ENCODE measurements around the gene ATG10.
"Not testable (repeated sequence)": the region's sequence is repeated elsewhere in the genome, so short reads cannot be mapped to it uniquely, and the experiment has no call there.

The ATG10 gene

GRCh38 chr5:82106756-82107155 is 134.9 kb downstream of the ATG10 start:
- no peak overlapping the region for H3K4me3 ChIP-seq (ENCODE audit: low read depth, low read length)
- no peak for DNase-seq
- no peak overlapping the region for H3K27ac ChIP-seq
- no peaks in the 10 kb centered on the region for H3K27me3 ChIP-seq (replicated peaks)
- no peaks in the 10 kb centered on the region for H3K36me3 ChIP-seq (replicated peaks)
- in situ Hi-C loops (cut with HindIII; ENCODE audit: low pct_ligation_motif_present, low sequenced_read_pairs), result no loop called here
- TF ChIP-seq, protein P1, sequence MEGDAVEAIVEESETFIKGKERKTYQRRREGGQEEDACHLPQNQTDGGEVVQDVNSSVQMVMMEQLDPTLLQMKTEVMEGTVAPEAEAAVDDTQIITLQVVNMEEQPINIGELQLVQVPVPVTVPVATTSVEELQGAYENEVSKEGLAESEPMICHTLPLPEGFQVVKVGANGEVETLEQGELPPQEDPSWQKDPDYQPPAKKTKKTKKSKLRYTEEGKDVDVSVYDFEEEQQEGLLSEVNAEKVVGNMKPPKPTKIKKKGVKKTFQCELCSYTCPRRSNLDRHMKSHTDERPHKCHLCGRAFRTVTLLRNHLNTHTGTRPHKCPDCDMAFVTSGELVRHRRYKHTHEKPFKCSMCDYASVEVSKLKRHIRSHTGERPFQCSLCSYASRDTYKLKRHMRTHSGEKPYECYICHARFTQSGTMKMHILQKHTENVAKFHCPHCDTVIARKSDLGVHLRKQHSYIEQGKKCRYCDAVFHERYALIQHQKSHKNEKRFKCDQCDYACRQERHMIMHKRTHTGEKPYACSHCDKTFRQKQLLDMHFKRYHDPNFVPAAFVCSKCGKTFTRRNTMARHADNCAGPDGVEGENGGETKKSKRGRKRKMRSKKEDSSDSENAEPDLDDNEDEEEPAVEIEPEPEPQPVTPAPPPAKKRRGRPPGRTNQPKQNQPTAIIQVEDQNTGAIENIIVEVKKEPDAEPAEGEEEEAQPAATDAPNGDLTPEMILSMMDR (IDR thresholded peaks at IDR 0.05; ENCODE audit: low read depth, low read length, missing control alignments), result no peak

- H3K27me3 ChIP-seq (replicated peaks), result no peaks in the 10 kb centered on the region
- no peak overlapping the region for H3K4me3 ChIP-seq (ENCODE audit: low read depth, low read length)
- in situ Hi-C loops (cut with HindIII; ENCODE audit: low pct_ligation_motif_present, low sequenced_read_pairs), result no loop called here
- DNase-seq, result no peak
- TF ChIP-seq, protein P1 (IDR thresholded peaks at IDR 0.05; ENCODE audit: low read depth, low read length, missing control alignments), result peak; percentile 51
- H3K27ac ChIP-seq, result no peak overlapping the region
- no peaks in the 10 kb centered on the region for H3K36me3 ChIP-seq (replicated peaks)
These were observed 135.4 kb downstream of the ATG10 start for GRCh38 chr5:82107267-82107666.

- TF ChIP-seq, protein P1 (IDR thresholded peaks at IDR 0.05; ENCODE audit: low read depth, low read length, missing control alignments), result no peak
- in situ Hi-C loops (cut with HindIII; ENCODE audit: low pct_ligation_motif_present, low sequenced_read_pairs), result no loop called here
- Histone ChIP-seq H3K27me3 (replicated peaks) (no peaks in the 10 kb centered on the region), H3K27ac (no peak overlapping the region), H3K36me3 (replicated peaks) (no peaks in the 10 kb centered on the region), H3K4me3 (ENCODE audit: low read depth, low read length) (no peak overlapping the region)
- DNase-seq, result no peak
These were observed 137.2 kb downstream of the ATG10 start for GRCh38 chr5:82109013-82109412.

DNA sequence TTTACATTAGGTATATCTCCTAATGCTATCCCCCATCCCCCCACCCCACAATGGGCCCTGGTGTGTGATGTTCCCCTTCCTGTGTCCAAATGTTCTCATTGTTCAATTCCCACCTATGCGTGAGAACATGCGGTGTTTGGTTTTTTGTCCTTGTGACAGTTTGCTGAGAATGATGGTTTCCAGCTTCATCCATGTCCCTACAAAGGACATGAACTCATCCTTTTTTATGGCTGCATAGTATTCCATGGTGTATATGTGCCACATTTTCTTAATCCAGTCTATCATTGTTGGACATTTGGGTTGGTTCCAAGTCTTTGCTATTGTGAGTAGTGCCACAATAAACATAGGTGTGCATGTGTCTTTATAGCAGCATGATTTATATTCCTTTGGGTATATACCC is 138.1 kb downstream of the ATG10 start:
- in situ Hi-C loops (cut with HindIII; ENCODE audit: low pct_ligation_motif_present, low sequenced_read_pairs), result not testable (repeated sequence)

DNA sequence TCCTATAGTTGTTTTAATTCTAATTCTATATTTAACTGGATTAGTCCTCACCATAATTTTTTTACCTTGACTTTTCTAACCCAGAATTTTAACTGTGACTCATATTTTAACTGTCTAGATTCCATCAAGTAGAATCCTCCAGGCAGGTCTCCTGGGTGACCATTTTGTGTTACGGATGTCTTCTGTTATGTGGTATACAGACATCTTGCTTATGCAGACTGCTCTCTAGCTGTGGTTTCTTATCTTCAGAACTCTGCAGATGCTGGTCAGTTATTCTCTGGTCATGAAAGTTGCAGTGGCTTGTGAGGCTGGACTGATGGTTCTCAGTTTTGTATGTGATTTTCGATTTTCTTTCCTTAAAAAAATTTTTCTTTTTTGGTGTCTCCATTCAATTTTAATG is 139.4 kb downstream of the ATG10 start:
- in situ Hi-C loops (cut with HindIII; ENCODE audit: low pct_ligation_motif_present, low sequenced_read_pairs), result no loop called here
- TF ChIP-seq, protein P1 (IDR thresholded peaks at IDR 0.05; ENCODE audit: low read depth, low read length, missing control alignments), result no peak
- no peaks in the 10 kb centered on the region for H3K36me3 ChIP-seq (replicated peaks)
- peak; percentile 87 for DNase-seq
- H3K4me3 ChIP-seq (ENCODE audit: low read depth, low read length), result no peak overlapping the region
- H3K27ac ChIP-seq, result no peak overlapping the region
- H3K27me3 ChIP-seq (replicated peaks), result no peaks in the 10 kb centered on the region

More for the DNA sequence above, 138.1 kb downstream of the ATG10 start:
- not testable (repeated sequence) for DNase-seq; H3K36me3 ChIP-seq (replicated peaks); H3K27ac ChIP-seq; H3K4me3 ChIP-seq (ENCODE audit: low read depth, low read length); H3K27me3 ChIP-seq (replicated peaks)

GRCh38 chr5:82115858-82116257 is 144.0 kb downstream of the ATG10 start:
- H3K36me3 ChIP-seq (replicated peaks), result no peaks in the 10 kb centered on the region
- TF ChIP-seq, protein P1 (IDR thresholded peaks at IDR 0.05; ENCODE audit: low read depth, low read length, missing control alignments), result no peak
- in situ Hi-C loops (cut with HindIII; ENCODE audit: low pct_ligation_motif_present, low sequenced_read_pairs), result no loop called here

More at GRCh38 chr5:82115858-82116257, 144.0 kb downstream of the ATG10 start:
- Histone ChIP-seq H3K27me3 (replicated peaks) (no peaks in the 10 kb centered on the region), H3K4me3 (ENCODE audit: low read depth, low read length) (no peak overlapping the region), H3K27ac (no peak overlapping the region)
- DNase-seq, result no peak
